Lung microvascular endothelial cell (primary cell): ENCODE results near the gene CRK. TPM values are rescaled to one million over a fixed set of nuclear protein-coding genes. Genes with fewer than 3 reads are reported as not detected.
A peak's percentile ranks its signal among the peaks of the same experiment; 100 is the strongest.
"Not testable (repeated sequence)": the region's sequence is repeated elsewhere in the genome, so short reads cannot be mapped to it uniquely, and the experiment has no call there.

Source experiments
- DNase-seq, 2 donors: peaks; one replicate each; pipeline versions ENCODE4 v3.0.0 to v3.0.0-alpha.2; 2010; ENCODE audit warnings: low read depth in 2 of 2
- total RNA-seq: library from RNA; depleted of rRNA; stranded (reverse); fragments of >200 nt; gene quantifications from 2 replicates; pipeline ENCODE4 v1.2.1, GENCODE V29; 2014

CRK gene
- total RNA-seq, 1 donor from 2014 or later = 95.8 TPM

- DNase-seq = no peak
Measured at GRCh38 chr17:1431631-1432104, 24.4 kb downstream of the CRK start.

GRCh38 chr17:1423456-1424135 is 32.4 kb downstream of the CRK start:
- DNase-seq = peak; percentile 16 to 69

- DNase-seq = peak; percentile 95 to 97
Measured at GRCh38 chr17:1422885-1423284, 33.1 kb downstream of the CRK start.

- DNase-seq = no peak
Measured at GRCh38 chr17:1421470-1421869, 34.6 kb downstream of the CRK start.

GRCh38 chr17:1420981-1421380 is 35.1 kb downstream of the CRK start:
- no peak for DNase-seq

- DNase-seq = no peak
Measured at GRCh38 chr17:1420163-1420562, 35.9 kb downstream of the CRK start.

- DNase-seq = not testable (repeated sequence)
Measured at GRCh38 chr17:1418476-1418875, 37.6 kb downstream of the CRK start.

- no peak for DNase-seq
Measured at GRCh38 chr17:1416414-1416813, 39.6 kb downstream of the CRK start.

GRCh38 chr17:1414634-1415033 is 41.4 kb downstream of the CRK start:
- DNase-seq = no peak

GRCh38 chr17:1414001-1414574 is 41.9 kb downstream of the CRK start:
- no peak for DNase-seq

GRCh38 chr17:1413281-1413791 is 42.7 kb downstream of the CRK start:
- peak; percentile 84 to 91 for DNase-seq

- DNase-seq = no peak
Measured at GRCh38 chr17:1412185-1413110, 43.6 kb downstream of the CRK start.

GRCh38 chr17:1402262-1402586 is 53.8 kb downstream of the CRK start:
- DNase-seq = no peak

- peak; percentile 96 to 97 for DNase-seq
Measured at GRCh38 chr17:1399679-1400512, 56.1 kb downstream of the CRK start, which contains the start of gene YWHAE. YWHAE (minus strand) TSS chr17:1400222; CDS start chr17:1400110, 112 bp downstream.

GRCh38 chr17:1398931-1399678 is 56.9 kb downstream of the CRK start:
- peak; percentile 50 to 62 for DNase-seq

- no peak for DNase-seq
Measured at GRCh38 chr17:1398028-1398427, 58.0 kb downstream of the CRK start.

- not testable (repeated sequence) for DNase-seq
Measured at GRCh38 chr17:1395876-1396665, 60.0 kb downstream of the CRK start.

GRCh38 chr17:1391577-1391976 is 64.5 kb downstream of the CRK start:
- no peak for DNase-seq
